Measurements from ENCODE around the gene PARD3B.

- TF ChIP-seq, protein P1, sequence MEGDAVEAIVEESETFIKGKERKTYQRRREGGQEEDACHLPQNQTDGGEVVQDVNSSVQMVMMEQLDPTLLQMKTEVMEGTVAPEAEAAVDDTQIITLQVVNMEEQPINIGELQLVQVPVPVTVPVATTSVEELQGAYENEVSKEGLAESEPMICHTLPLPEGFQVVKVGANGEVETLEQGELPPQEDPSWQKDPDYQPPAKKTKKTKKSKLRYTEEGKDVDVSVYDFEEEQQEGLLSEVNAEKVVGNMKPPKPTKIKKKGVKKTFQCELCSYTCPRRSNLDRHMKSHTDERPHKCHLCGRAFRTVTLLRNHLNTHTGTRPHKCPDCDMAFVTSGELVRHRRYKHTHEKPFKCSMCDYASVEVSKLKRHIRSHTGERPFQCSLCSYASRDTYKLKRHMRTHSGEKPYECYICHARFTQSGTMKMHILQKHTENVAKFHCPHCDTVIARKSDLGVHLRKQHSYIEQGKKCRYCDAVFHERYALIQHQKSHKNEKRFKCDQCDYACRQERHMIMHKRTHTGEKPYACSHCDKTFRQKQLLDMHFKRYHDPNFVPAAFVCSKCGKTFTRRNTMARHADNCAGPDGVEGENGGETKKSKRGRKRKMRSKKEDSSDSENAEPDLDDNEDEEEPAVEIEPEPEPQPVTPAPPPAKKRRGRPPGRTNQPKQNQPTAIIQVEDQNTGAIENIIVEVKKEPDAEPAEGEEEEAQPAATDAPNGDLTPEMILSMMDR (IDR thresholded peaks at IDR 0.05; ENCODE audit: low read length) = no peak
- TF ChIP-seq EZH2phosphoT487 (IDR thresholded peaks at IDR 0.05; ENCODE audit: low read length) (no peak), EZH2 (optimal IDR thresholded peaks at IDR 0.05; ENCODE audit: low read depth, low read length) (no peak)
Measured at GRCh38 chr2:205651719-205652118, 1106.4 kb downstream of the PARD3B start.

Measured in MM.1S (cell line).